K562 (cell line): ENCODE measurements around the gene FRRS1L. TPM values are rescaled to one million over a fixed set of nuclear protein-coding genes. Genes with fewer than 3 reads are reported as not detected.

Experiments
- ATAC-seq: fragments of 200-7000 bp; cut with Tn5 transposase; 3 replicates; pipeline ENCODE4 v1.9.1; 2020; ENCODE audit warnings: moderate library complexity
- BruUV-seq: library from RNA; stranded (reverse); fragments of 400-500 nt; replicated peaks from 2 replicates; lab custom pipeline; 2021; lab: Mats Ljungman, UMichigan
- CTCF ChIA-PET: fragments of 300-600 bp; formaldehyde crosslinking; extraction: SDS; loops from one replicate; lab custom pipeline; 2021; ENCODE audit warnings: low intra/inter-chr PET ratio; lab: Yijun Ruan, JAX
- POLR2A ChIA-PET: fragments of 300-600, 350-650 bp; sonication (Branson Sonifier 250); formaldehyde crosslinking; extraction: SDS; loops from one replicate; lab custom pipeline; 2021; ENCODE audit warnings: antibody characterized with exemption, inconsistent platforms; lab: Yijun Ruan, JAX
- DNase-seq, 4 experiments: peaks; one replicate each; pipeline versions ENCODE4 v3.0.0 to v3.0.0-alpha.2; 2011 to 2018; ENCODE audit warnings: low spot score in 3 of 4, mixed read lengths in 3 of 4; ENCODE audit errors: extremely low read depth in 1 of 4
- FAIRE-seq: peaks from 2 replicates; lab custom pipeline; 2011; peaks lifted over from hg19 to GRCh38; lab: Jason Lieb, UNC
- H2AFZ ChIP-seq: 2 replicates; pipeline ENCODE4 v1.6.0; 2011; ENCODE audit warnings: low read depth, low read length, control low read depth, inconsistent platforms
- H3K27ac ChIP-seq: fragments of 200-600 bp; 3 replicates; pipeline ENCODE4 v1.8.0; 2011; ENCODE audit warnings: low read depth, mild to moderate bottlenecking, control low read depth, inconsistent platforms, low read length, moderate library complexity, mixed read lengths; ENCODE audit errors: extremely low read depth
- H3K27me3 ChIP-seq, 2 experiments: fragments of 300-600 bp in 1 of 2; 2 replicates in 1 of 2; 3 replicates in 1 of 2; pipeline versions ENCODE4 v1.6.0 to v1.8.0; 2011; ENCODE audit warnings: inconsistent platforms in 2 of 2, low read length in 2 of 2, mild to moderate bottlenecking in 1 of 2, mixed read lengths in 1 of 2, moderate library complexity in 1 of 2; ENCODE audit not compliant: control insufficient read depth in 2 of 2, insufficient read depth in 2 of 2
- H3K36me3 ChIP-seq: fragments of 300-600 bp; 3 replicates; pipeline ENCODE4 v1.8.0; 2011; ENCODE audit warnings: mild to moderate bottlenecking, low read length, inconsistent platforms; ENCODE audit not compliant: control insufficient read depth, insufficient read depth
- H3K4me1 ChIP-seq, 2 experiments: fragments of 200-600 bp in 1 of 2; replicated peaks in 1 of 2; 2 replicates in 1 of 2; 3 replicates in 1 of 2; pipeline versions ENCODE4 v1.5.1 to v1.8.0; 2011; ENCODE audit warnings: inconsistent platforms in 2 of 2, low read length in 2 of 2, mild to moderate bottlenecking in 1 of 2, mixed read lengths in 1 of 2, moderate library complexity in 1 of 2; ENCODE audit not compliant: control insufficient read depth in 2 of 2, insufficient read depth in 2 of 2
- H3K4me2 ChIP-seq: 2 replicates; pipeline ENCODE4 v1.6.1; 2011; ENCODE audit warnings: low read length, control low read depth, inconsistent platforms, mixed read lengths; ENCODE audit not compliant: insufficient read depth
- H3K4me3 ChIP-seq: fragments of 200-600 bp; sonication (generic), shearing (Covaris generic); 2 replicates; pipeline ENCODE4 v1.5.1; 2016; ENCODE audit warnings: control low read depth, inconsistent platforms
- H3K79me2 ChIP-seq: fragments of 200-600 bp; 3 replicates; pipeline ENCODE4 v1.8.0; 2011; ENCODE audit warnings: low read length, inconsistent platforms; ENCODE audit not compliant: control insufficient read depth, insufficient read depth
- H3K9ac ChIP-seq, 2 experiments: 2 replicates each; pipeline versions ENCODE4 v1.6.0 to v1.6.1; 2011; ENCODE audit warnings: low read depth in 2 of 2, low read length in 2 of 2, control low read depth in 1 of 2, inconsistent platforms in 1 of 2, mild to moderate bottlenecking in 1 of 2, mixed read lengths in 1 of 2; ENCODE audit not compliant: insufficient read depth in 1 of 2
- H3K9me1 ChIP-seq: one replicate; pipeline ENCODE4 v1.6.0; 2011; ENCODE audit warnings: inconsistent platforms, mild to moderate bottlenecking, low read length, moderate library complexity; ENCODE audit not compliant: control insufficient read depth, insufficient read depth
- H3K9me3 ChIP-seq: replicated peaks from 2 replicates; pipeline ENCODE4 v1.5.1; 2011; ENCODE audit warnings: low read depth, low read length, inconsistent platforms; ENCODE audit not compliant: control insufficient read depth, insufficient read depth
- H4K20me1 ChIP-seq: replicated peaks from 2 replicates; pipeline ENCODE4 v1.6.1; 2011; ENCODE audit warnings: low read length, inconsistent platforms, mixed read lengths; ENCODE audit not compliant: control insufficient read depth, insufficient read depth
- CHCHD3 ChIP-seq: fragments of 250-450 bp; sonication (Bioruptor Pico); IDR thresholded peaks from 2 replicates; pipeline ENCODE4 v2.1.2; 2022; ENCODE audit warnings: mild to moderate bottlenecking
- CTCF ChIP-seq, 3 experiments: IDR thresholded peaks in 2 of 3; conservative IDR thresholded peaks in 1 of 3; 2 replicates each; pipeline ENCODE4 v1.5.1; 2011 to 2012; ENCODE audit warnings: low read length in 3 of 3, mild to moderate bottlenecking in 3 of 3, control low read depth in 2 of 3, improper control_type of control experiment in 1 of 3, inconsistent platforms in 1 of 3, low read depth in 1 of 3, mixed read lengths in 1 of 3, moderate library complexity in 1 of 3; ENCODE audit not compliant: insufficient read depth in 2 of 3
- YY1 ChIP-seq, 3 experiments: IDR thresholded peaks; 2 replicates each; pipeline ENCODE4 v1.6.1; 2011; ENCODE audit warnings: low read length in 2 of 3, mild to moderate bottlenecking in 2 of 3, moderate library complexity in 2 of 3, borderline replicate concordance in 1 of 3, control low read depth in 1 of 3, low read depth in 1 of 3; ENCODE audit not compliant: insufficient read depth in 3 of 3, insufficient replicate concordance in 2 of 3, control insufficient read depth in 1 of 3, insufficient read length in 1 of 3; ENCODE audit errors: extremely low read depth in 1 of 3
- ZBTB12 ChIP-seq: fragments of 250-450 bp; sonication (Bioruptor Pico); IDR thresholded peaks from 2 replicates; pipeline ENCODE4 v1.4.0; 2020
- WGBS: fragments of 100-300 bp; shearing (Covaris generic); methylation state at CpG from one replicate; pipeline ENCODE4 v1.1.6; 2016; ENCODE audit warnings: low coverage, mixed read lengths; ENCODE audit not compliant: insufficient coverage; ENCODE audit errors: missing lambda C conversion rate; 5-methylcytosine and 5-hydroxymethylcytosine counted together
- in situ Hi-C: fragments of 300-500 bp; cut with MboI; formaldehyde crosslinking; loops from 4 replicates; pipeline ENCODE4 v1.15.0; 2018; ENCODE audit warnings: inconsistent platforms, mixed read lengths
- intact Hi-C: fragments of 100-400 bp; cut with micrococcal nuclease; formaldehyde crosslinking; loops from 2 replicates; pipeline ENCODE4 v1.14.2; 2022
- polyA plus RNA-seq, 8 experiments: library from polyadenylated mRNA; depleted of rRNA in 4 of 8; stranded (reverse) in 5 of 8; unstranded in 3 of 8; fragments of >200 nt; fragmentation: Nextera tagmentation in 2 of 8; fragmentation: Illumina TruSeq in 1 of 8; extraction: Ambion mirVana in 2 of 8; extraction: Trizol in 1 of 8; gene quantifications; 2 replicates each; pipeline versions ENCODE4 v1.2.1 to v1.2.3, GENCODE V29; 2011 to 2014; ENCODE audit warnings: inconsistent platforms in 1 of 8, missing spikeins in 1 of 8
- total RNA-seq, 7 experiments: library from RNA; depleted of rRNA in 6 of 7; stranded (reverse); fragments of >200 nt in 6 of 7; fragmentation: Illumina TruSeq in 2 of 7; extraction: Trizol in 2 of 7; gene quantifications; 2 replicates each; pipeline versions ENCODE4 v1.2.1 to v1.2.3, GENCODE V29; 2011 to 2021; ENCODE audit warnings: low replicate concordance in 1 of 7

FRRS1L gene
- total and polyA plus RNA-seq, 9 of the 15 experiments (the other 6 are each of a cell fraction or from before 2014, with no cell fraction given) = under 0.01 to 0.04 (median 0.03) TPM; not detected in 5

- Histone ChIP-seq H4K20me1 (no peaks in the 10 kb centered on the region), H3K27ac (no peak overlapping the region), H3K4me1 (no peaks in the 10 kb centered on the region), H3K4me3 (no peak overlapping the region), H3K9ac (no peak overlapping the region), H3K4me2 (no peak overlapping the region), H3K36me3 (no peaks in the 10 kb centered on the region), H2AFZ (no peak overlapping the region), H3K79me2 (no peaks in the 10 kb centered on the region), H3K27me3 (peaks cover 11 to 13% of the 10 kb centered on the region in 2 experiments), H3K9me3 (0 out of 2 replicates have a peak, but pooled peaks cover 1% of the 10 kb centered on the region), H3K9me1 (no peaks in the 10 kb centered on the region)
- peak in 1 of 4 experiments; percentile 29 for DNase-seq
- CTCF ChIA-PET = no interaction called here
- FAIRE-seq = no peak
- intact Hi-C loops (no loop called here), in situ Hi-C loops (no loop called here)
- peak; percentile 77 for ATAC-seq
- no TSS peak for BruUV-seq
- TF ChIP-seq CHCHD3 (CRISPR knock-in tag) (no peak), ZBTB12 (no peak), YY1 (IDR thresholded peaks at IDR 0.05; ENCODE audit: borderline replicate concordance in 1 of 3, control insufficient read depth in 1 of 3, extremely low read depth in 1 of 3, insufficient read depth in 3 of 3, insufficient read length in 1 of 3, insufficient replicate concordance in 2 of 3, low read depth in 1 of 3, low read length in 2 of 3) (no peak), CTCF (IDR thresholded peaks at IDR 0.05 in 2 of 3, conservative IDR thresholded peaks at IDR 0.05 in 1 of 3; ENCODE audit: insufficient read depth in 2 of 3, low read depth in 1 of 3, low read length in 3 of 3) (peak; percentile 38 to 43 (median 39); a peak in 4 of 6 replicates)
- 0% methylated on average over 2 of the region's 2 CpGs for WGBS
- POLR2A ChIA-PET = interaction anchor here (0.6 kb wide), 1 partner anchor 13 kb away, joined by 4 read pairs; no protein-coding TSS in a partner anchor
These were observed 39.6 kb upstream of the FRRS1L start for GRCh38 chr9:109206670-109207069.
